GM12875 (cell line): ENCODE measurements around the gene SKP2.
"Not testable (repeated sequence)": the region's sequence is repeated elsewhere in the genome, so short reads cannot be mapped to it uniquely, and the experiment has no call there.

ENCODE experiments used
- H3K4me3 ChIP-seq: one replicate; pipeline ENCODE4 v1.5.1; 2011; ENCODE audit warnings: low read depth, low read length, control low read depth
- TF ChIP-seq, protein P1 (sequence below): IDR thresholded peaks from 2 replicates; pipeline ENCODE4 v1.5.1; 2011; ENCODE audit warnings: low read depth, mild to moderate bottlenecking, control low read depth, inconsistent platforms, low read length, moderate library complexity, borderline replicate concordance; ENCODE audit not compliant: insufficient read depth

SKP2 gene

DNA sequence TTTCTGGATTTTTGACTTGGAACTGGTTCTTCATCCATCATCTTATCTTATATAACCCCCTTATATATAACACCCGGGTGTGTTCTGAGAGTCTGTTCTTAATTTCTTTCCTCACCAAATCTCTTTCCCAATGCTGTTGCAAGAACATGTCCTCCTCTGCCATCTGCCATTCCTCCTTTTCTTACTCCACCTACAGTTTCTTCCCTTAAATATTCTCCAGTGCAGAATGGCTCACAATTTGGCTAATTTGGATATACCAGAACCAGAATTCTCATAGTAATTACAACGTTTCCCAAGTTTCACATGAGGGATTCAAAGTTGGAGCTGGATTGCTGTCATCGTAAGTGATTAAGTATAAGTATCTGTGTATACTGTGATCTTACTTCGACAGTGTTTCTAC is 28.0 kb downstream of the SKP2 start:
- TF ChIP-seq, protein P1, sequence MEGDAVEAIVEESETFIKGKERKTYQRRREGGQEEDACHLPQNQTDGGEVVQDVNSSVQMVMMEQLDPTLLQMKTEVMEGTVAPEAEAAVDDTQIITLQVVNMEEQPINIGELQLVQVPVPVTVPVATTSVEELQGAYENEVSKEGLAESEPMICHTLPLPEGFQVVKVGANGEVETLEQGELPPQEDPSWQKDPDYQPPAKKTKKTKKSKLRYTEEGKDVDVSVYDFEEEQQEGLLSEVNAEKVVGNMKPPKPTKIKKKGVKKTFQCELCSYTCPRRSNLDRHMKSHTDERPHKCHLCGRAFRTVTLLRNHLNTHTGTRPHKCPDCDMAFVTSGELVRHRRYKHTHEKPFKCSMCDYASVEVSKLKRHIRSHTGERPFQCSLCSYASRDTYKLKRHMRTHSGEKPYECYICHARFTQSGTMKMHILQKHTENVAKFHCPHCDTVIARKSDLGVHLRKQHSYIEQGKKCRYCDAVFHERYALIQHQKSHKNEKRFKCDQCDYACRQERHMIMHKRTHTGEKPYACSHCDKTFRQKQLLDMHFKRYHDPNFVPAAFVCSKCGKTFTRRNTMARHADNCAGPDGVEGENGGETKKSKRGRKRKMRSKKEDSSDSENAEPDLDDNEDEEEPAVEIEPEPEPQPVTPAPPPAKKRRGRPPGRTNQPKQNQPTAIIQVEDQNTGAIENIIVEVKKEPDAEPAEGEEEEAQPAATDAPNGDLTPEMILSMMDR: no peak
- no peak overlapping the region for H3K4me3 ChIP-seq

DNA sequence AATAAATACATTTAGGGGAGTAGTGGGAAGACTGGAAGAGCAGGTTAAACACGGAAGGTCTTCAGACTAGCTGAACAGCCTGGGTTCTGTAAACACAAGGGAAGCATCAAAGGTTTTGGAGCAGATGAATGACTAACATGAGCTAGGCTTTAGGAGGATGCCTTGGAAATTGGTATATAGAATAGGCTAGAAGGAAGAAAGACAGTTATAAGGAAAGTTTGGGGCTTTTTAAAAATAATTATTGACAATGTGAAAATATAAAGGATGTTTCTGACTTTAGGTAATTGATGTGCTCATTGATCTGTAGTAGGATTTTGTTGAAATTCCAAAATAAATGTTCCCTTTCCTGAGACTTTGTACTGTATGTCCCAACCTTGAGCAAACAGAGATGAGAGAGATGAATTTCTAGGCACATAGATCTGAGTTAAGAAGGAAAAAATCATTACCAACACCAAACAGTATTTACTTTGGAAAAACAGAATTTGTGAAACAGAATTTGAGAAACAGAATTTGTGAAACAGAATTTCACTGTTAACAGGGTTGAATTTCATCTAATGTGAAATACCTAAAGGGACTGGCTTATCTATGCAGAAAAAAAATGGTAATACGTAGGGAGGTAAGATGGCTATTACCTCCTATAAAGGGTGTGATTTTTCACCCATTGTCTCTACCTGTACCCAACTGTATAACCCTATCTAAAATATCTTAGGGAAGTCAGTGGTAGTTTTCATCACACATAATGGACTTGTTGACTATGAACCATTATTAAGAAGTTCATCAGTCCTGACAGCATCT is 28.8 kb downstream of the SKP2 start:
- TF ChIP-seq, protein P1: no peak
- no peak overlapping the region for H3K4me3 ChIP-seq

DNA sequence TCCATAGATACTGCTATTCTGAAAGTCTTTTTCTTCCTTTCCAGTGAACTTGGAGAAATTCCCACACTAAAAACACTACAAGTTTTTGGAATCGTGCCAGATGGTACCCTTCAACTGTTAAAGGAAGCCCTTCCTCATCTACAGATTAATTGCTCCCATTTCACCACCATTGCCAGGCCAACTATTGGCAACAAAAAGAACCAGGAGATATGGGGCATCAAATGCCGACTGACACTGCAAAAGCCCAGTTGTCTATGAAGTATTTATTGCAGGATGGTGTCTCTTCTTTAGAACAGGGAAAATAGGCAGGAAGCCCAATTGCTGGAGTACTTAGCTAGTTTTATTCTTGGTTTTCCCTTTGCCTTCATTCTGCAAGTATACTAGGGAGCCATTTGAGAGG is 29.9 kb downstream of the SKP2 start:
- TF ChIP-seq, protein P1: no peak
- no peak overlapping the region for H3K4me3 ChIP-seq

DNA sequence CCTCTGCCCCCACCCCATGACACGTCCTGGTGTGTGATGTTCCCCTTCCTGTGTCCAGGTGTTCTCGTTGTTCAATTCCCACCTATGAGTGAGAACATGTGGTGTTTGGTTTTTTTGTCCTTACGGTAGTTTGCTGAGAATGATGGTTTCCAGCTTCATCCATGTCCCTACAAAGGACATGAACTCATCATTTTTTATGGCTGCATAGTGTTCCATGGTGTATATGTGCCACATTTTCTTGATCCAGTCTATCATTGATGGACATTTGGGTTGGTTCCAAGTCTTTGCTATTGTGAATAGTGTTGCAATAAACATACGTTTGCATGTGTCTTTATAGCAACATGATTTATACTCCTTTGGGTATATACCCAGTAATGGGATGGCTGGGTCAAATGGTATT is 32.5 kb downstream of the SKP2 start:
- not testable (repeated sequence) for H3K4me3 ChIP-seq

DNA sequence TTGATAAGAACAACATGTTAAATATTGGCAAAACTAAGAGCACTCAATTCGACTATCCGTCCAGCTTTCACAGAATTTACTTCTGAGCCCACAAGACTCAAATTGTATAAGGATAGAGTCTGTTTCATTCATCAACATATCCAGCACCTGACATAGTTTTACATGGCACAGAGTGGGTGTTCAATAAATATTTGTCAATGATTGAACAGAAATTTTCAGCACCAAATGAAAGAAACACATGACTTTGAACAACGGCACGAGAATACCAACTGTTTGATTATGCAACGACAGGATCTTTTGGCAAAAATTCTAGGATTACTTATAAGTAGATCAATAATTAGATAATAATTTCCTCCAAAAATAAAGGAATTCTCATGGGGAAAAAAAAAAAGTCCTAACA is 41.8 kb downstream of the SKP2 start:
- TF ChIP-seq, protein P1: no peak
- H3K4me3 ChIP-seq: no peak overlapping the region

DNA sequence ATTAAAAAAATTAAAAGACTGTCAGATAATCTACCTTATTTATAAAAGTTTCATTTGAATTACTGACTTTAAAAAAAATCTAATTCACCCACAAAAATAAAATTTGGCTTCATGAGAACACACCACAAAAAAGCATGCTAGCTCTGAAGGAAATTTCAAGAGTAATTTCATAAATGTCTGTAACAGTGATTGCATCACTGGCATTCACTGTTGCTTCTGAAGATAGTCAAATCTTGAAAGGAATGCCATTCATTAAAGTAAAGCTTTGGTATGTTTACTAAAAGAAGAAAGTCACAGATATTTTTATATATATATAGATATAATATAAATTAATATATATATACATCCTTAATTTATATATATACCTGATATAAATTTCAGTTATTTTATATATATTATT is 46.4 kb downstream of the SKP2 start:
- TF ChIP-seq, protein P1: no peak
- no peak overlapping the region for H3K4me3 ChIP-seq

DNA sequence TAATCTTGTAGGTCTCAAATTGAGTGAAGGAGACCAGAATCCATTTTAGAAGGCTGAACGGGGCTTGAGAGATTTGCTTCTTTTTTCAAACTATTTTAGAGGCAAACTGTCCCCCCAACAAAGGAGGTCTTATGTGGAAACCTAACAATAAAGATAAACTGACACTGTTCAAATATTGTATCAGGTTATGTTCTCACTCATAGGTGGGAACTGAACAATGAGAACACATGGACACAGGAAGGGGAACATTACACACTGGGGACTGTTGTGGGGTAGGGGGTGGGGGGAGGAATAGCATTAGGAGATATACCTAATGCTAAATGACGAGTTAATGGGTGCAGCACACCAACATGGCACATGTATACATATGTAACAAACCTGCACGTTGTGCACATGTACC is 46.9 kb downstream of the SKP2 start:
- not testable (repeated sequence) for H3K4me3 ChIP-seq

DNA sequence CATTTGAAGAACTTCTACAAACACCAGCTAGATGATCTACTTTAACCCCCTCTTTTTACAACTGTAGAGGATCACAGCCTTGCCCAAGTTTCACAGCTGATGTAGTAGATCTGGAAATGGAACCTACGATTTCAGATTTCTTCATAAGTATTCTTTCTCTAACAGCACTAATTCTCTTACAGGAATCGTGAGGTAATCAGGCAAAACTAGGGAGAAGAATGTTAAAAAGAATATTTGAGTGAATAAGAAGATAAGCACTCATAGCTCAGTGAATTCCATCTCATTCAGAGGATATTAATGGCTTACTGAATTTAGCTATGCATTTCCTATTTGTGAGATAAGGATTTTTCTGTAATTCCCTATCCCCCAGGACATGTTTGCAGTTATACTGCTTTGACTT is 47.7 kb downstream of the SKP2 start:
- TF ChIP-seq, protein P1: no peak
- no peak overlapping the region for H3K4me3 ChIP-seq
